ENCODE measurements around the gene C1orf105.

The C1orf105 gene

GRCh38 chr1:172477216-172477615 is 56.7 kb downstream of the C1orf105 start:
- H3K27ac ChIP-seq, result no peak overlapping the region

DNA sequence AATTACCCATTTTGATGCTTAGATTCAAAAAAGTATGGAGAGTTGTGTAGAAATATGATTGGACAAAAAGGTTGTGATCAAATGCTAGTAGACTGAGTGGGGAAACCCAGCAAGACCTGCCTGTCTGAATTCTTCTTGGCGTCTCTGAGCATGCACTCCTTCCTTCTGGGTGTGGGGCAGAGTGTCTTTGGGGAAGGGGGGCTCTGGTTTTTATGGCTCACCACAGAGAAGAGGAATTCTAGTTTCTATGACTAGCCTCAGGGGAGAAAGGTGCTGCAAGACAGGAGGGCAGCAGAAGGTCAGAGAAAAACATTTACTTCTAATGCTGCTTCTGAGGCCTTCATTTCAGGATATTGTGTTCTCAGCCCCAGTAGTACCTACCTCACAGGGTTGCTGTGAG is 57.3 kb downstream of the C1orf105 start:
- no peak overlapping the region for H3K27ac ChIP-seq
- TF ChIP-seq CTCF (conservative IDR thresholded peaks at IDR 0.05), result no peak

More at GRCh38 chr1:172477216-172477615, 56.7 kb downstream of the C1orf105 start:
- no peak for TF ChIP-seq CTCF (conservative IDR thresholded peaks at IDR 0.05)

DNA sequence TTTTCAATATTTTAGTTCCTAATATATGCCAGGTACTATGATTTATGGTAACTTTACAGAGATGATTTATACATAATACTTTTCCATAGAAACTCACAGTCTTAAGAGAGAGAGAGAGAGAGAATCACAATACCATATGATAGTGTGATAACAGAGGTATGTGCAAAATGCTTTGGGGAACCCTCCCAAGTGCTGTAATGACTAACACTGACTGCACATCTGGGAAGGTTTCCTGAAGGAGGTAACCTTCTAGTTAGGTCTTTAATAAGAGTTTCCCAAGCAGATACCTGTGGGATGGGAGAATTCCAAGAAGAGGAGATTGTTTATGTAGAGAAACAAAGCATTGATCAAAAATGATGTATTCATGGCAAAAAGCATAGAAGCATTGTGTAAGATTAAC is 58.0 kb downstream of the C1orf105 start:
- no peak for TF ChIP-seq CTCF (conservative IDR thresholded peaks at IDR 0.05)
- H3K27ac ChIP-seq, result no peak overlapping the region

- H3K27ac ChIP-seq, result no peak overlapping the region
- no peak for TF ChIP-seq CTCF (conservative IDR thresholded peaks at IDR 0.05)
Measured at GRCh38 chr1:172480431-172480830, 59.9 kb downstream of the C1orf105 start.

GRCh38 chr1:172482044-172482443 is 61.6 kb downstream of the C1orf105 start:
- no peak for TF ChIP-seq CTCF (conservative IDR thresholded peaks at IDR 0.05)
- no peak overlapping the region for H3K27ac ChIP-seq

DNA sequence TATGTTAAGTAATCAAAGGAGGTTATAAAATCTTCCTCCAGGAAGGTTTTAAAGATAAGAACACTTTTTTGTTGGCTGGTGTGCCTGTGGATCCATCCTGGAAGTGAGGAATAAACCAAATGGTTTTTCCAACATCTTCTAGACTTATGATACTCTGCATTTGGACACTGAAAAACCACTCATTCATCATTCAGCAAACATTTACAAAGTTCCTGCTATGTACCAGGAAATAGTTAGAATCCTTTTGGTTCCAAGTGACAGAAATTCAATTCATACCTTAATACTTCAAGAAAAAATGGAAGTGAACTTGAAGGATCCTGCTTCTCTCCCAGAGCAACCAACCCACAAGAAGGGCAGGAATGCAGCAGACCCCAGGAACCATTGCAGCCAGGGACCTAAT is 63.0 kb downstream of the C1orf105 start:
- no peak overlapping the region for H3K27ac ChIP-seq

DNA sequence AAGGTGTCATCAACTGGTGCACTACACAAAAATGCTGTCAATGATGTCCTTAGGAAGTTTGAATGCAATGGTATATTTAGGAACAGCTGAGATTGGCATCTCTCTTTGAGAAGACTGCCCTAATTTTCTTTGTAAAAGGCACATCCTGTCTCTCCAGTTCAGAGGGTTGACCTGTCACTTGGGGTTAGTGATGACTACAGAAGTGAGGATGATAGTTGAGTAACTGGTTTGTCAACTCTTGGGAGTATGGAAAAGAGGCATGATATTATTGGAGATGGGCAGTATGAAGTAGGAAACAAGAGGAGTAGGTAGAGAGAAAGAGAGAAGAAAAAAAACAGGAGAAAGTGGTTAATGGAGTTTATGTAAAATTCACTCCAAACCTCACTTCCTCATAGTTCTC is 63.8 kb downstream of the C1orf105 start:
- no peak for TF ChIP-seq CTCF (conservative IDR thresholded peaks at IDR 0.05)
- no peak overlapping the region for H3K27ac ChIP-seq

More for the DNA sequence above, 63.0 kb downstream of the C1orf105 start:
- no peak for TF ChIP-seq CTCF (conservative IDR thresholded peaks at IDR 0.05)

DNA sequence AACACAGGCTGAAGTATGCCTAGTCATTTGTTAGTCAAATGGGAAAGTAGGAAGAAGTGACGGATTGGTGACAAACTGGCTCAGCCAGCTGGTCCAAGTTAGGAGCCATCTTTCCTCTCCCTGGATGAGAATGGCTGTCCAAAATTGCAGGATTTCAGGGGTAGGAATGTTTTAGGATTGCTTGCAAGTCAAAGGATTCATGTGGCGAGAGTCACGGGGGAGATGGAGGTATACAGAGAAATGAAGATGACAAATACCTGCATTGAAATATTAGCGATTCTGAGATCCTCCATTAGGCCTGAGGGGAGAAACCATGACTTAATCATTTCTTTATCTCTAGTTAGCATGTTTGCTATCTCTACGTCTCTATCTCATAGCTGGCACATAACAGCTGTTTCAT is 65.1 kb downstream of the C1orf105 start:
- TF ChIP-seq CTCF (conservative IDR thresholded peaks at IDR 0.05), result no peak
- H3K27ac ChIP-seq, result no peak overlapping the region

All from VCaP (cell line).